Activated T-cell treated with anti-CD3 and anti-CD28 coated beads, Interleukin-2, amount 50 U/mL, for 4 hours (primary cell): ENCODE results near the gene RERE. TPM values are rescaled to one million over a fixed set of nuclear protein-coding genes. Genes with fewer than 3 reads are reported as not detected.
"Not testable (repeated sequence)": the region's sequence is repeated elsewhere in the genome, so short reads cannot be mapped to it uniquely, and the experiment has no call there.

Experiments used
- ATAC-seq, 2 donors: fragments of 200-7000 bp; cut with Tn5 transposase; one replicate each; pipeline ENCODE4 v1.10.0; 2021
- DNase-seq: peaks from one replicate; pipeline ENCODE4 v3.0.0-alpha.2; 2020
- H3K27me3 Mint-ChIP-seq: one replicate; pipeline ENCODE4 v1.8.0; 2021; ENCODE audit warnings: low read depth, mixed read lengths
- H3K36me3 Mint-ChIP-seq: one replicate; pipeline ENCODE4 v1.8.0; 2022; ENCODE audit warnings: mixed read lengths; ENCODE audit not compliant: insufficient read depth
- H3K4me1 Mint-ChIP-seq: one replicate; pipeline ENCODE4 v1.8.0; 2021; ENCODE audit warnings: low read depth, mixed read lengths
- H3K4me3 Mint-ChIP-seq: one replicate; pipeline ENCODE4 v1.8.0; 2021; ENCODE audit warnings: mild to moderate bottlenecking, moderate library complexity, mixed read lengths
- H3K9me3 Mint-ChIP-seq: one replicate; pipeline ENCODE4 v1.8.0; 2021; ENCODE audit warnings: mixed read lengths
- total RNA-seq, 3 donors: library from RNA; stranded (reverse); gene quantifications; one replicate each; pipeline ENCODE4 v1.2.1, GENCODE V29; 2021

The RERE gene
- total RNA-seq, 3 donors from 2014 or later: 40.5 to 53.4 (median 47.8) TPM

- Mint-ChIP-seq H3K4me1 (peaks cover 26% of the 10 kb centered on the region), H3K27me3 (peaks cover 21% of the 10 kb centered on the region), H3K36me3 (no peaks in the 10 kb centered on the region), H3K4me3 (no peak overlapping the region), H3K9me3 (no peaks in the 10 kb centered on the region)
- DNase-seq (no peak), ATAC-seq (no peak)
These were observed 117.8 kb downstream of the RERE start for GRCh38 chr1:8699679-8700078.

GRCh38 chr1:8698937-8699447 lies 118.4 kb downstream of the RERE start:
- no peak for DNase-seq
- H3K4me1 Mint-ChIP-seq: peaks cover 26% of the 10 kb centered on the region
- peaks cover 21% of the 10 kb centered on the region for H3K27me3 Mint-ChIP-seq
- ATAC-seq: no peak
- no peak overlapping the region for H3K4me3 Mint-ChIP-seq
- H3K9me3 Mint-ChIP-seq: no peaks in the 10 kb centered on the region
- no peaks in the 10 kb centered on the region for H3K36me3 Mint-ChIP-seq

GRCh38 chr1:8698012-8698630 lies 119.3 kb downstream of the RERE start:
- no peaks in the 10 kb centered on the region for H3K9me3 Mint-ChIP-seq

GRCh38 chr1:8695442-8695841 lies 122.0 kb downstream of the RERE start:
- H3K36me3 Mint-ChIP-seq, H3K27me3 Mint-ChIP-seq, DNase-seq, H3K4me3 Mint-ChIP-seq, H3K9me3 Mint-ChIP-seq, H3K4me1 Mint-ChIP-seq, ATAC-seq: not testable (repeated sequence)

More at GRCh38 chr1:8698012-8698630, 119.3 kb downstream of the RERE start:
- ATAC-seq: no peak
- Mint-ChIP-seq H3K4me1 (peaks cover 22% of the 10 kb centered on the region), H3K27me3 (peaks cover 14% of the 10 kb centered on the region), H3K4me3 (no peak overlapping the region), H3K36me3 (no peaks in the 10 kb centered on the region)
- no peak for DNase-seq

GRCh38 chr1:8693107-8693506 lies 124.3 kb downstream of the RERE start:
- no peak overlapping the region for H3K4me3 Mint-ChIP-seq
- ATAC-seq: no peak
- peaks cover 8% of the 10 kb centered on the region for H3K36me3 Mint-ChIP-seq
- peaks cover 9% of the 10 kb centered on the region for H3K4me1 Mint-ChIP-seq
- no peaks in the 10 kb centered on the region for H3K9me3 Mint-ChIP-seq
- H3K27me3 Mint-ChIP-seq: no peaks in the 10 kb centered on the region
- no peak for DNase-seq

- no peaks in the 10 kb centered on the region for H3K9me3 Mint-ChIP-seq
- no peaks in the 10 kb centered on the region for H3K27me3 Mint-ChIP-seq
- H3K36me3 Mint-ChIP-seq: peaks cover 8% of the 10 kb centered on the region
- H3K4me1 Mint-ChIP-seq: peaks cover 17% of the 10 kb centered on the region
- ATAC-seq (no peak), DNase-seq (no peak)
- no peak overlapping the region for H3K4me3 Mint-ChIP-seq
These were observed 125.8 kb downstream of the RERE start for GRCh38 chr1:8691662-8692061.

GRCh38 chr1:8690253-8690525 lies 127.3 kb downstream of the RERE start:
- ATAC-seq (no peak), DNase-seq (no peak)
- Mint-ChIP-seq H3K4me3 (no peak overlapping the region), H3K36me3 (peaks cover 8% of the 10 kb centered on the region), H3K27me3 (no peaks in the 10 kb centered on the region), H3K4me1 (peaks cover 17% of the 10 kb centered on the region), H3K9me3 (no peaks in the 10 kb centered on the region)

GRCh38 chr1:8689431-8690252 lies 127.8 kb downstream of the RERE start:
- no peaks in the 10 kb centered on the region for H3K27me3 Mint-ChIP-seq
- no peaks in the 10 kb centered on the region for H3K9me3 Mint-ChIP-seq
- ATAC-seq (no peak), DNase-seq (no peak)
- no peak overlapping the region for H3K4me3 Mint-ChIP-seq
- peaks cover 8% of the 10 kb centered on the region for H3K36me3 Mint-ChIP-seq
- peaks cover 19% of the 10 kb centered on the region for H3K4me1 Mint-ChIP-seq

GRCh38 chr1:8687538-8687937 lies 129.9 kb downstream of the RERE start:
- Mint-ChIP-seq H3K27me3 (no peaks in the 10 kb centered on the region), H3K9me3 (no peaks in the 10 kb centered on the region), H3K4me3 (no peak overlapping the region), H3K36me3 (peaks cover 8% of the 10 kb centered on the region), H3K4me1 (peaks cover 21% of the 10 kb centered on the region)
- ATAC-seq: no peak
- DNase-seq: no peak

GRCh38 chr1:8687039-8687438 lies 130.4 kb downstream of the RERE start:
- ATAC-seq (no peak), DNase-seq (no peak)
- H3K9me3 Mint-ChIP-seq: no peaks in the 10 kb centered on the region
- H3K4me3 Mint-ChIP-seq: no peak overlapping the region
- H3K36me3 Mint-ChIP-seq: peaks cover 8% of the 10 kb centered on the region
- H3K4me1 Mint-ChIP-seq: peaks cover 25% of the 10 kb centered on the region
- no peaks in the 10 kb centered on the region for H3K27me3 Mint-ChIP-seq

- DNase-seq: no peak
- Mint-ChIP-seq H3K9me3 (no peaks in the 10 kb centered on the region), H3K27me3 (no peaks in the 10 kb centered on the region), H3K4me1 (peaks cover 30% of the 10 kb centered on the region), H3K36me3 (peaks cover 8% of the 10 kb centered on the region), H3K4me3 (no peak overlapping the region)
- ATAC-seq: no peak
These were observed 132.0 kb downstream of the RERE start for GRCh38 chr1:8685463-8685862.

- H3K4me1 Mint-ChIP-seq: peaks cover 27% of the 10 kb centered on the region
- H3K27me3 Mint-ChIP-seq: no peaks in the 10 kb centered on the region
- no peak overlapping the region for H3K4me3 Mint-ChIP-seq
- ATAC-seq (no peak), DNase-seq (no peak)
- H3K9me3 Mint-ChIP-seq: no peaks in the 10 kb centered on the region
- H3K36me3 Mint-ChIP-seq: peaks cover 2% of the 10 kb centered on the region
These were observed 132.8 kb downstream of the RERE start for GRCh38 chr1:8684590-8684989.

- H3K9me3 Mint-ChIP-seq: no peaks in the 10 kb centered on the region
- peaks cover 24% of the 10 kb centered on the region for H3K4me1 Mint-ChIP-seq
- H3K36me3 Mint-ChIP-seq: peaks cover 4% of the 10 kb centered on the region
- DNase-seq (no peak), ATAC-seq (no peak)
- no peaks in the 10 kb centered on the region for H3K27me3 Mint-ChIP-seq
- H3K4me3 Mint-ChIP-seq: no peak overlapping the region
These were observed 134.9 kb downstream of the RERE start for GRCh38 chr1:8682573-8682972.

GRCh38 chr1:8681911-8682310 lies 135.5 kb downstream of the RERE start:
- H3K9me3 Mint-ChIP-seq: no peaks in the 10 kb centered on the region
- H3K4me3 Mint-ChIP-seq: no peak overlapping the region
- ATAC-seq: no peak
- peaks cover 24% of the 10 kb centered on the region for H3K4me1 Mint-ChIP-seq
- peaks cover 7% of the 10 kb centered on the region for H3K36me3 Mint-ChIP-seq
- H3K27me3 Mint-ChIP-seq: no peaks in the 10 kb centered on the region
- no peak for DNase-seq
